GM12875 (cell line): ENCODE measurements around the gene FLCN.

ENCODE experiments used
- H3K4me3 ChIP-seq: one replicate; pipeline ENCODE4 v1.5.1; 2011; ENCODE audit warnings: low read depth, low read length, control low read depth
- TF ChIP-seq, protein P1 (sequence below): IDR thresholded peaks from 2 replicates; pipeline ENCODE4 v1.5.1; 2011; ENCODE audit warnings: low read depth, mild to moderate bottlenecking, control low read depth, inconsistent platforms, low read length, moderate library complexity, borderline replicate concordance; ENCODE audit not compliant: insufficient read depth

FLCN gene

DNA sequence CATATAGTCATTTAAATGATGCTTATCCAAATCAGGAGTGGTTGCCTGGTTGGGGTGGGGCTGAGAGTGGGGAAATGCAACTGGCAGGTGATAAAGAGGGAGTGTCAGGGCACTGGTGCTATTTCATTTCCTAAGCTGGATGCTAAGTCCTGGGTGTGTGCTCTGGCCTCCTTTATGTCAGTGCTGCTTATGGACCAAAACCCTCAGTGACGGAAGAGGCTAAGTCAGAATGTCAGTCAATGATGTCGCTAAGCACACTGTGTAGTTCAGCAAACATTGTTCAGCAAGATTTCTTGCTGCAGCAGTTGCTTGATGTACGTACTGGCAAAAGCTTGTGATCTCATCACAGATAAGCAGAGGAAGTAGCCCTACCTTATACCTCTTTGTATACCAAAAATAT is 16.4 kb upstream of the FLCN start:
- TF ChIP-seq, protein P1, sequence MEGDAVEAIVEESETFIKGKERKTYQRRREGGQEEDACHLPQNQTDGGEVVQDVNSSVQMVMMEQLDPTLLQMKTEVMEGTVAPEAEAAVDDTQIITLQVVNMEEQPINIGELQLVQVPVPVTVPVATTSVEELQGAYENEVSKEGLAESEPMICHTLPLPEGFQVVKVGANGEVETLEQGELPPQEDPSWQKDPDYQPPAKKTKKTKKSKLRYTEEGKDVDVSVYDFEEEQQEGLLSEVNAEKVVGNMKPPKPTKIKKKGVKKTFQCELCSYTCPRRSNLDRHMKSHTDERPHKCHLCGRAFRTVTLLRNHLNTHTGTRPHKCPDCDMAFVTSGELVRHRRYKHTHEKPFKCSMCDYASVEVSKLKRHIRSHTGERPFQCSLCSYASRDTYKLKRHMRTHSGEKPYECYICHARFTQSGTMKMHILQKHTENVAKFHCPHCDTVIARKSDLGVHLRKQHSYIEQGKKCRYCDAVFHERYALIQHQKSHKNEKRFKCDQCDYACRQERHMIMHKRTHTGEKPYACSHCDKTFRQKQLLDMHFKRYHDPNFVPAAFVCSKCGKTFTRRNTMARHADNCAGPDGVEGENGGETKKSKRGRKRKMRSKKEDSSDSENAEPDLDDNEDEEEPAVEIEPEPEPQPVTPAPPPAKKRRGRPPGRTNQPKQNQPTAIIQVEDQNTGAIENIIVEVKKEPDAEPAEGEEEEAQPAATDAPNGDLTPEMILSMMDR: no peak
- H3K4me3 ChIP-seq: no peak overlapping the region

- no peak overlapping the region for H3K4me3 ChIP-seq
- TF ChIP-seq, protein P1: no peak
These were observed 15.2 kb upstream of the FLCN start for GRCh38 chr17:17252149-17252661.

DNA sequence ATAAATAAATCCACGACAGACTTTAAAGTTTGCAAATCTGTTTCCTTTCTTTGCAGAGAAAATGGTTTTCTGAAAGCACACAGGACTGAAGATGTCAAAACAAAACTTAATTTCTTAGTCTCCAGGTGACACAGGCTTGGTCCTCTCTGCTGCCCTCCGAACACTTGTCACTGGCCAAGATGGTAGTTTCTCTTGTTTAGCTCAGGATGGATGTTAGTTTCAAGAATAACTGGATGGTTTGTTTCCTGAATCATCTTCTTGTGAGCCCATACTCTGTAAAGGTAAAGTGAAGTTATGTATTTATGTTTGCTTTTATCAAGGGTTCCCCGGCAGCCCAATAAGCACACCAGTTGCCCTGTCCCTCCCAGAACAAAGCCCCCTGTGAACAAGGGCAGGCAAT is 9.9 kb upstream of the FLCN start:
- TF ChIP-seq, protein P1: no peak
- H3K4me3 ChIP-seq: no peak overlapping the region

- TF ChIP-seq, protein P1: no peak
- no peak overlapping the region for H3K4me3 ChIP-seq
These were observed 6.2 kb upstream of the FLCN start for GRCh38 chr17:17243163-17243562.

GRCh38 chr17:17242246-17242645 is 5.3 kb upstream of the FLCN start:
- TF ChIP-seq, protein P1: no peak
- H3K4me3 ChIP-seq: no peak overlapping the region

DNA sequence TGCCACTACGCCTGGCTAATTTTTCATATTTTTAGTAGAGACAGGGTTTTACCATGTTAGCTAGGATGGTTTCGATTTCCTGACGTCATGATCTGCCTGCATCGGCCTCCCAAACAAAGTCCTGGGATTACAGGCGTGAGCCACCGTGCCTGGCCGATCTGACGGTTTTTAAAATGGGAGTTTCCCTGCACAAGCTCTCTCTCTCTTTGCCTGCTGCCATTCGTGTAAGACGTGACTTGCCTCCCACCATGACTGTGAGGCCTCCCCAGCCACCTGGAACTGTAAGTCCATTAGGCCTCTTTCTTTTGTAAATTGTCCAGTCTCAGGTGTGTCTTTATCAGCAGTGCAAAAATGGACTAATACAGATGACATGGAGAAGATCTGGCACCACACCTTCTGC is 4.7 kb upstream of the FLCN start:
- TF ChIP-seq, protein P1: no peak
- H3K4me3 ChIP-seq: no peak overlapping the region

DNA sequence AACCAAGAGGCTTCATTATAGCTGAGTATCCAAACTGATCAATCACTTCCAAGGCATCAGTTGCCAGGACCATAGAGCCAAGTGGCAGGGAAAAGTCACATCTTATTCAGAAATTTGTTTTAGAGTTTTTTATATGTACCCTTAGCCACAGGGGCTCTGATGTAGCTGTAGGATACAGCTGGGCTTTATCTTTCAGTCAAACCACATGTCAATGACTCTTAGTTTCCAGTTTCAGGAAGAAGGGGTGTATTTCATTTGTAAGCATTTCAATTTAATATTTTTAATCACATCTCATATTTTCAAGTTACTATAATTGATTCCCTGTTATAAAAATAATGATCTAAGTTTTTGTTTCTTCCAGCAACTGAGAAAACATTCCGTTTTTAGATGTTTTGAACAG is 2.9 kb upstream of the FLCN start:
- H3K4me3 ChIP-seq: no peak overlapping the region
- TF ChIP-seq, protein P1: no peak
